Testis (tissue), 3 donors: ENCODE data around the gene BOC. TPM values are rescaled to one million over a fixed set of nuclear protein-coding genes. Genes with fewer than 3 reads are reported as not detected.

Experiments
- DNase-seq: peaks from one replicate; pipeline ENCODE4 v3.0.0-alpha.2; 2019
- H3K27ac ChIP-seq, 2 donors: fragments of 200-600 bp; sonication (generic); one replicate each; pipeline ENCODE4 v1.5.1; 2019
- H3K27me3 ChIP-seq: fragments of 200-600 bp; sonication (generic); one replicate; pipeline ENCODE4 v1.5.1; 2019
- H3K36me3 ChIP-seq: fragments of 200-600 bp; sonication (generic); one replicate; pipeline ENCODE4 v1.5.1; 2017; ENCODE audit warnings: low read depth; ENCODE audit errors: missing control alignments
- H3K4me1 ChIP-seq: fragments of 200-600 bp; sonication (generic); one replicate; pipeline ENCODE4 v1.5.1; 2019
- H3K4me3 ChIP-seq, 2 donors: fragments of 200-600 bp; sonication (generic); one replicate each; pipeline ENCODE4 v1.5.1; 2017 to 2019
- H3K9me3 ChIP-seq: fragments of 200-600 bp; sonication (generic); one replicate; pipeline ENCODE4 v1.5.1; 2017
- CTCF ChIP-seq, 3 experiments: fragments of 450-650 bp in 2 of 3; fragments of 200-600 bp in 1 of 3; sonication (generic) in 1 of 3; IDR thresholded peaks; one replicate each; pipeline ENCODE4 v1.5.1; 2016 to 2019; ENCODE audit warnings: antibody characterized with exemption in 3 of 3, mild to moderate bottlenecking in 2 of 3, moderate library complexity in 1 of 3
- POLR2A ChIP-seq: fragments of 450-650 bp; IDR thresholded peaks from one replicate; pipeline ENCODE4 v1.6.1; 2017; ENCODE audit warnings: antibody characterized with exemption, mild to moderate bottlenecking, moderate library complexity
- WGBS, 2 donors: methylation state at CpG; one replicate each; pipeline ENCODE4 v1.1.5; 2018; 5-methylcytosine and 5-hydroxymethylcytosine counted together
- intact Hi-C: fragments of 100-400 bp; cut with DNase I; formaldehyde crosslinking; loops from one replicate; pipeline ENCODE4 v1.15.1; 2023; ENCODE audit warnings: low total_unique reads
- polyA plus RNA-seq: library from polyadenylated mRNA; stranded (reverse); fragments of 350-450 nt; fragmentation: Illumina TruSeq; extraction: RNeasy Lipid Tissue Mini Kit (QIAGEN cat#74804); gene quantifications from one replicate; pipeline ENCODE4 v1.2.3, GENCODE V29; 2014; ENCODE audit warnings: low read depth, low replicate concordance; ENCODE audit not compliant: insufficient read depth
- total RNA-seq, 2 donors: library from RNA; depleted of rRNA; stranded (reverse); fragments of >200 nt; gene quantifications; one replicate each; pipeline ENCODE4 v1.2.3, GENCODE V29; 2016

Gene BOC
- total and polyA plus RNA-seq, 3 donors from 2014 or later, result 24.5 to 33.6 (median 28.4) TPM

DNA sequence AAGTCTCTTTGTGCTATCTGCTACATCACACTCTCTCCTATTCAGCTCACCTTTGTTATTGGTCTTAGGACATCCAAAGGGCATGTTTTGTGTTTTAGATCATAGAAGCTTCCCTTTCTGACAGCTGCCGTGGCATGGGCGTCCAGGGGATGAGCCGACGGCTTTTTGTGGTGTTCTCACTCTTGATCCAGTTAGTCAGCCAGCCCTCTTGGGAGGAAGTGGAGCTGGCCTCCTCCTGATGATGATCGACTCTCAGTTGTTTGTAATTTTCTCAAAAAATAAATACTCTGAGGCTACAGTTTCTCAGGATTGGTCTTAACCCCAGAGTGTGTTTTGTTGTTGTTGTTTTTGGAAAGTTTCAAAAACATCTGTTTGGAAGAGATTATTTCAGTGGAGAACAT lies 34.4 kb downstream of the BOC start:
- intact Hi-C loops, result no loop called here
- Histone ChIP-seq H3K4me3 (no peak overlapping the region), H3K36me3 (no peaks in the 10 kb centered on the region), H3K4me1 (peaks cover 33% of the 10 kb centered on the region), H3K9me3 (no peaks in the 10 kb centered on the region), H3K27ac (peak overlapping the region; percentile 15 to 79), H3K27me3 (no peaks in the 10 kb centered on the region)
- DNase-seq, result peak; percentile 63
- TF ChIP-seq POLR2A, result no peak
- no peak for TF ChIP-seq CTCF (IDR thresholded peaks at IDR 0.05)
- 47 to 56% methylated on average over 5 of the region's 5 CpGs for WGBS, 2 donors

DNA sequence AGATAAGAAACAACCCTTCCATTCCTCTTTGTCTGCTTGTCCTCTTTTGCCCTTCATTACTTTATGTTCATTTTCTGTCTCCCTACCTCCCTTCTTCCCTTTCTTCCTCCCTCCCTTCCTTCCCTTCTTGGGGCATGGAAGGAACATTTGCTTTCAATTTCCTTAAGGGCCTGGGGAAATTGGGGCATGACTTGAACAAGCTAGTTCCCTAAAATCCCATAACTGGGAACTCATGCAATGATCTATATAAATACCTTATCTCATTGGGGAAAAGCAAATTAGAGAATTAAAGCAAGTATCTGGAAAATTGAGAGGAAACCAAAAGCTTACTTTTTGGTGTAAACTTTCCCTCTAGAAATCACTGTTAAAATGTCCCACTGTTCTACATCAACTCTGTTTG lies 35.7 kb downstream of the BOC start:
- Histone ChIP-seq H3K27me3 (no peaks in the 10 kb centered on the region), H3K4me3 (no peak overlapping the region), H3K4me1 (peaks cover 28% of the 10 kb centered on the region), H3K36me3 (no peaks in the 10 kb centered on the region), H3K27ac (peak overlapping the region; percentile 79 to 83), H3K9me3 (no peaks in the 10 kb centered on the region)
- intact Hi-C loops, result no loop called here
- TF ChIP-seq POLR2A, result no peak
- TF ChIP-seq CTCF (IDR thresholded peaks at IDR 0.05), result no peak
- DNase-seq, result no peak

GRCh38 chr3:113247675-113248458 lies 36.5 kb downstream of the BOC start:
- DNase-seq, result no peak
- Histone ChIP-seq H3K9me3 (no peaks in the 10 kb centered on the region), H3K36me3 (no peaks in the 10 kb centered on the region), H3K27me3 (no peaks in the 10 kb centered on the region), H3K27ac (peak overlapping the region; percentile 79 to 83), H3K4me1 (peaks cover 28% of the 10 kb centered on the region), H3K4me3 (no peak overlapping the region)
- no peak for TF ChIP-seq CTCF (IDR thresholded peaks at IDR 0.05)
- TF ChIP-seq POLR2A, result no peak
- WGBS, 2 donors, result 32 to 40% methylated on average over 7 of the region's 7 CpGs
- intact Hi-C loops, result no loop called here

DNA sequence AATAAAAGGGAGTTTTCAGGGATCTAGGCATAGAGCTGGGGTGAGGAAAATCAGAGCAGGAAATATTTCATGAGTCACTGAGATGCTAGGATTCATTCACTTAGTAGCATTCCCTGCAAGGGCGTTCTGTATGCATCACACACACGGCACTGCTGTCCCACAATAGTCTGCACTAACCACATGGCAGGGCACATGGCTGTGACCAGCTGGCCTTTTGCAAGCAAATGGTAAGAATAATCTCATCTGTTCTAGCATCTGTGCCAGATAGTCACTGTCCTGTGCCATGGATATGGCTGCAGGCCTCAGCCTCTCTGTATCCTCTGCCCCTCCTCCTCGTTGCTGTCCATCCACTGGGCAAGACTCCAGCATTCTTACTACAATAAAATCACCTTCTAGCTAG lies 37.8 kb downstream of the BOC start:
- Histone ChIP-seq H3K27me3 (no peaks in the 10 kb centered on the region), H3K36me3 (no peaks in the 10 kb centered on the region), H3K4me3 (no peak overlapping the region), H3K27ac (peak overlapping the region in 1 of 2 donors; percentile 83), H3K4me1 (peaks cover 35% of the 10 kb centered on the region), H3K9me3 (no peaks in the 10 kb centered on the region)
- intact Hi-C loops, result no loop called here
- TF ChIP-seq POLR2A (no peak), CTCF (IDR thresholded peaks at IDR 0.05) (no peak)
- 44 to 56% methylated on average over 3 of the region's 3 CpGs for WGBS, 2 donors
- DNase-seq, result no peak

DNA sequence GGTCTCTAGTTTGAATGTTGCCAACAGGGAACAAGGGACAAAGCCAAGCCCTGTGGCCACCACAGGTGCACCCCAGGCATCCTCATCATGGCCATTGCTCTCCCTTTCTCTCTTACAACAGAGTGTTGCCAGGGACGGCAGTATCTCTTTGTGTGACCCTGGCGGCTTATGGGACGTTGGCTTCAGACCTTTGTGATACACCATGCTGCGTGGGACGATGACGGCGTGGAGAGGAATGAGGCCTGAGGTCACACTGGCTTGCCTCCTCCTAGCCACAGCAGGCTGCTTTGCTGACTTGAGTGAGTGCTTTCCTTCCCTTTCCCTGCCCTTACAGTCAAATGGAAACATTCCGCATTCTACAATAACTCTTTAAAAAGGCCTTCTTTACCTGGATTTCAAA lies 38.2 kb downstream of the BOC start:
- no peak for DNase-seq
- 92 to 94% methylated on average over 8 of the region's 8 CpGs for WGBS, 2 donors
- Histone ChIP-seq H3K27me3 (no peaks in the 10 kb centered on the region), H3K4me3 (no peak overlapping the region), H3K27ac (no peak overlapping the region), H3K4me1 (peaks cover 39% of the 10 kb centered on the region), H3K36me3 (no peaks in the 10 kb centered on the region), H3K9me3 (no peaks in the 10 kb centered on the region)
- intact Hi-C loops, result no loop called here
- no peak for TF ChIP-seq POLR2A
- TF ChIP-seq CTCF (IDR thresholded peaks at IDR 0.05), result no peak
